NCI-H1092 (cell line): ENCODE results near the gene RHAG.
A peak's percentile ranks its signal among the peaks of the same experiment; 100 is the strongest.
"Not testable (repeated sequence)": the region's sequence is repeated elsewhere in the genome, so short reads cannot be mapped to it uniquely, and the experiment has no call there.

Experiments
- DNase-seq: peaks from one replicate; lab custom pipeline; 2025; lab: John Stamatoyannopoulos, UW

The RHAG gene

GRCh38 chr6:49635978-49636712 is 494 bp downstream of the RHAG start:
- no peak for DNase-seq

GRCh38 chr6:49635480-49635879 is 1.2 kb downstream of the RHAG start:
- no peak for DNase-seq

GRCh38 chr6:49634836-49635218 is 1.8 kb downstream of the RHAG start:
- no peak for DNase-seq

- no peak for DNase-seq
Measured at GRCh38 chr6:49634092-49634835, 2.4 kb downstream of the RHAG start.

GRCh38 chr6:49633541-49633940 is 3.1 kb downstream of the RHAG start:
- DNase-seq: no peak

GRCh38 chr6:49632727-49633126 is 3.9 kb downstream of the RHAG start:
- DNase-seq: no peak

- not testable (repeated sequence) for DNase-seq
Measured at GRCh38 chr6:49629485-49630088, 7.1 kb downstream of the RHAG start.

GRCh38 chr6:49626811-49627210 is 9.8 kb downstream of the RHAG start:
- no peak for DNase-seq

DNA sequence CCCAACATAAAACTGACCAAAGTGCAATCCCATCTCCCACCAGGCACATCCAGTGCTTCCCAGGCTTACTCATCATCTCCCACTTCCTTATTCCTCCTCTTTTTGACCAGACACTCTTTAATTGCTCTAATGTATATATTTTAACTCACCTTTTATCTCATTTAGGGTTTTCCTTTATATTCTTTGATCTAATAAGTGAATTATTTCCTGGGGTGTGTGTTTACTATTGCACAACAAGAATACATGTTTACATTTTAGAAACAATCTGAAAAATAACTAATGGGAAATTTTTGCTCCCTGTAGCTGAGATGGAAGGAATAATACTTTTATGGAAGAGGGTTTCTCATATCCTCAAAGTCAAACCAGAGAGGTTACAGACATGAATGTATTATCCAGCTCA is 18.4 kb downstream of the RHAG start:
- DNase-seq: no peak

GRCh38 chr6:49614144-49614543 is 22.5 kb downstream of the RHAG start:
- not testable (repeated sequence) for DNase-seq

DNA sequence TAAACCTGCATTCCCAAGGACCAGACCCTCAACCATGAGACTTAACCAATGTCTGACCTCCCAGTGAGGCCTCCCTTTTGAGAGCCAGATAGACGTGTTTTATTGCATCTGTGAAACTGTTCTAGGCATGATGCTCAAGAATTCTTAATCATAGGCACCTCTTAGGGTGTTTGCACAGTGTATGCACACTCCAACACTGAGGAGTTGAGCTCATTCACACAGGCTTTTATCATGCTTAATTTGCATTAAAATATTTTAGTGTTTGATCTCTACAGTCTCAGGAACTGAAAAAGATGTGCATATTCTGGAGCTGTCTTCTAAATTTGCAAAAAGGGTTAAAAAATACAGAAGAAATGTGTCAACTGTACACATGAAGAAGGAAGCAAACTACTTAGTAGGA is 27.4 kb downstream of the RHAG start:
- DNase-seq: no peak

- DNase-seq: not testable (repeated sequence)
Measured at GRCh38 chr6:49608275-49608674, 28.4 kb downstream of the RHAG start.

DNA sequence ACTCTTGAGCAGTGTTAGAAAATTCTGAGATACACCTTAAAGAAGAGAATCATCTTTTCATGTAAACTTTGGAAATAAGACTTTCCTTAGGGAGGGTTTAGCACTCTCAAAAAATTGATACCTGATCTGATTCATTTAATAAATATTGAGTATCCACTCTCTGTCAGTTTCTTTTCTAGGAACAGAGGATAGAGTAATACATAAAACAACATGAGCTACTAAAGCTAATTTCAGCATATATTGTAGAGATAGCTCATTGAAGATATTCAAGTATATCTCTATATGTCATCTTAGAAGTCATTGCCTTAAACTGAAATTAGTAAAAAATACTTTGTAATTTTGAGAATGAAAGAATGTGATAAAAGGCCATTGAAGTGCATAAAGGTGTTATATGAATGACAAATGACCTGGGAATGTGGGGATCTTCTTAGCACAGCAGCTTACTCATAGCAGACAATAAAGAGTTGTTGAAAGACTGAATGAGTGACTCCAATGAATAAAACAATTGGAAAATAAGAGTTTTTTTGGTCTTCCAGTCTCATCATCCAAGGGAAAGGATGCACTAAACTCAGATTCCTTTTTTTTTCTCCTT is 29.2 kb downstream of the RHAG start:
- DNase-seq: no peak

DNA sequence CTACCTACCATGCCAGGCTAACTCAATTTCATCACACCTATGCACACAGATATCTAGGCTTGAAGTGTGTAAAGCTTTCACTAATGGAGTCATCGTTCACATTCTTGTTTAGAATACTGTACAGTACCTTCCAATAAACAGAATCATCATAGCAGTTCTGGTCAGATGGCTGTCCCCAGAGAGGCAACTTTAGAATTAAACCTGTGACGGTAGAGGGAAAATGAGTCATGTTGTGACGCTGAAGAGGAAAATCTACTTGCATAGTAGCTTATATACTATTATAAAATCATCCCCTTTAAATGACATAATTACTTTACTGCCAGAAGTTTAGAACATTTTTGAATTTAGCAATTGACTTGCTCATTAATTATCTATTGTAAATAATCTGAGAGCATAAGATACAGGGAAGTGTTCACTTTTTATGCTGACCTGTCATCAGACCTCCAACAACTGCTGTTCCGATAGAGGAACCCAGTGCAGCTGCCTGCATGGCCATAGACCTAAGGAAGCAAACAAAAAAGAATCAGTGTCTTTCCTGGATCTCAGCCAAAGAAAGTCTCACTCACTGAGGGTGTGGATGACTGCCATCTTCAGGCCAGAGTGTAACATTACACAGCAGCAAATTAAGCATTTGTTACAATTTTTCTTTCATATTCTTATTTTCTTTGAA is 29.8 kb downstream of the RHAG start:
- DNase-seq: peak; percentile 79

- not testable (repeated sequence) for DNase-seq
Measured at GRCh38 chr6:49604080-49604479, 32.6 kb downstream of the RHAG start.

DNA sequence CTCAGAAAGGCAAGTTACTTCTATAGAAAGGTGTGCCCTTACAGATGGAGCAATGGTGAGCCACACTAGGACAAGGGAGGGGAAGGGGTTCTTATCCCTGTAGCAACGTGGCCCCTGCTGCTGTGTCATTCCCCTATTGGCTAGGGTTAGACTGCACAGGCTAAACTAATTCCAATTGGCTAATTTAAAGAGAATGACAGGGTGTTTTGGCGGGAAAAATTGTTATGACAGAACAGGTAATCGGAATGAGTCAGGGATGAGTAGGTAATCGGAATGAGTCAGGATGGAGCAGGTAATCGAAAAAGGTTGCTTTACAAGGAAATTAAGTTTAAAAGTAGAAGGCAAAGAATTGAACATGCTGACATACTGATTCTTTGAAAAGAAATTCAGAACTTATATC is 49.4 kb downstream of the RHAG start:
- DNase-seq: not testable (repeated sequence)

DNA sequence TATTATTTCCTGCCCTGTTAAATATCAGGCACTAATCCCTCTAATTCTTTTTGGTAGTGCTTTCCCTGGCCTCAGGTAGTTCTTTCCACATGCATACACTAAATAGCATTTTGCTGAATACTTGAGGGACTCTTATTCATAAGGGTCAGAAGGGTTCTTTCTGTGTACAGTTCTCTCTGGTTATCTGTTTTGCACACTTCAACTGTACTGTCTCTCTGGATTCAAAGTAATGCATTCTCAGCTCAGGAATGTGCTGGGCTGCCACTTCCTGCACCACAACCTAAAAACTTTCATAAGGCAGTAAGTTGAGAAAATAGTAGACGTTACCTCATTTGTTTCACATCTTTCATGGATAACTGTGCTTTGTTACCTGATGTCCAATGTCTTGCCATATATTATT is 54.1 kb downstream of the RHAG start:
- DNase-seq: no peak

DNA sequence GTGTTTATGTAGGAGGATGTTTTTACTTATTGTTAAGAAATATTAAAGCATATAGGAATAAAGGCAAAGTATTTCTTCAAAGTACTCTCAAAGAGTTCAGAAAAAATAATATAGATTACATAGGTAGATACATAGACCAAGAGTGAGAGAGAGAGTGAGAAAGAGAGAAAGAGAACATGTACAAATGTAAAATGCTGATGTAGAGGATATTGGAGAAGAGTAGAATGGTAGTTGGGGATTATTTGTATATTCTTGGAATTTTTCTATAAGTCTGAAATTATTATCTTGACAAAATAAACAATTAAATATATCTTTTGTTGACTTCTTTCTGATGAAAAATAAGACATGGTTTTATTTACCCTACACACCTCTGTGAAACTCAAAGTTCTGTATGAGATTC is 57.0 kb downstream of the RHAG start:
- DNase-seq: no peak

- no peak for DNase-seq
Measured at GRCh38 chr6:49576618-49577017, 60.0 kb downstream of the RHAG start.

DNA sequence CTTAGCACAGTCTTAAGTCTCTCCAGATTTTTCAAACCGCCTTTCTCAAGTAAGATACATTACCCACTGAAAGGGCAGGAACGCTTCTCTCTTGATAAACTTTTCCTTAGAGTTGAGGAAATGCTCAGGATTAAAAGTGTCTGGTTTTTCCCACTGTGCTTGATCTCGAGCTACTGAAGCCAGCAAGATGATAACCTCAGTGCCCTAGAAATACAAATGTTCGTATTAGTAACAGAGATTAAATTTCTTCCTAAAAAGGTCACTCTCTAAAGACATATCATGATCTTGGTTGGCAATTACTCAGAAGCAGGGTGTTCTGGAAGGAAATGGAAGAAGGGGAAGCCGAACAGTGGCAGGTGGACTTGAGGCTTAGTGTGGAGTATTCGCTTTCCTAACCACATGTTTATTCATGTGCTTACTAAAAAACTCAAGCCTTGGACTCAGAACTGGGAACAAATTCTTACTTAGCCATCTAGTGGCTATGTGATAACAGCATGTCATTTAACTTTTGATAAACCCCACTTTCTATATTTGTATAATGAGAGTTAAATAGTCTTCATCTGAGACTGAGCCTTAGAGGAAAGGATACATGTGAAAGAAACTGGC is 66.1 kb downstream of the RHAG start:
- DNase-seq: no peak

DNA sequence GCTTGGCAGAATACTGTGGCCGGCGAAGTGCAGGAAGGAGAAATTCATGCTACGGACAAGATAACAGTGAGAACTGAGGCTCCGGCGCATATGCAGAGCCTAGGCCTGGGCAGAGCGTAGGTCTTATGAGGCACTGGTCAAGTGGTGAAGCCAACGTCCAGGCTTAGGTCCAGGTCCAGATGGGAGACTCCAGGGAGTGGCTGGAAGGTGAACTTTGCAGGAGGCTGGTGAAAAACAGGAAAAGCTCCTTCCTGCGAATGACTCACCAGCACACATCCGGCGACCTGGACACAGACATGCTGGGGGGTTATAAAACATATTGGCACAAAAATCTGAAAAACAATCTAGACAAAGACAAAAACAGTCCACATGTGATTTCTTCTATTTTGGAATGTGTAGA is 70.8 kb downstream of the RHAG start:
- DNase-seq: no peak

- DNase-seq: no peak
Measured at GRCh38 chr6:49565261-49565660, 71.4 kb downstream of the RHAG start.
